ACC112 (cell line): ENCODE measurements around the gene UBTD1.
A peak's percentile ranks its signal among the peaks of the same experiment; 100 is the strongest.

ENCODE experiments used
- H2AFZ ChIP-seq: fragments of 200-600 bp; sonication (generic); one replicate; pipeline ENCODE4 v1.6.0; 2017; ENCODE audit warnings: antibody characterized with exemption, low read length; ENCODE audit not compliant: unreplicated experiment
- H3K27ac ChIP-seq: fragments of 200-600 bp; sonication (generic); 2 replicates; pipeline ENCODE4 v1.5.1; 2014; ENCODE audit warnings: low read depth, mild to moderate bottlenecking, antibody characterized with exemption, low read length, moderate library complexity
- H3K27me3 ChIP-seq: fragments of 200-600 bp; sonication (generic); 2 replicates; pipeline ENCODE4 v1.6.1; 2014; ENCODE audit warnings: mild to moderate bottlenecking, antibody characterized with exemption, low read length, moderate library complexity, mixed read lengths; ENCODE audit not compliant: insufficient read depth
- H3K36me3 ChIP-seq: fragments of 200-600 bp; sonication (generic); 2 replicates; pipeline ENCODE4 v1.6.1; 2016; ENCODE audit warnings: mild to moderate bottlenecking, antibody characterized with exemption, low read length, moderate library complexity, mixed read lengths; ENCODE audit not compliant: insufficient read depth
- H3K4me1 ChIP-seq: fragments of 200-600 bp; sonication (generic); one replicate; pipeline ENCODE4 v1.6.1; 2016; ENCODE audit warnings: low read length, mixed read lengths; ENCODE audit not compliant: insufficient read depth, unreplicated experiment, control insufficient read depth
- H3K4me3 ChIP-seq: fragments of 200-600 bp; sonication (generic); 2 replicates; pipeline ENCODE4 v1.5.1; 2014; ENCODE audit warnings: mild to moderate bottlenecking, low read depth, low read length
- H3K79me2 ChIP-seq: fragments of 200-600 bp; sonication (generic); one replicate; pipeline ENCODE4 v1.6.0; 2016; ENCODE audit warnings: low read length; ENCODE audit not compliant: control insufficient read depth, unreplicated experiment, insufficient read depth

UBTD1 gene

GRCh38 chr10:97498841-97499560 lies at the start of gene UBTD1:
UBTD1 (plus strand) TSS chr10:97498924; CDS start chr10:97499204, 280 bp downstream.
- H3K4me1 ChIP-seq = peaks cover 30% of the 10 kb centered on the region
- peak within 1 kb of the TSS; percentile 99 for H2AFZ ChIP-seq
- H3K27me3 ChIP-seq = no peaks in the 10 kb centered on the region
- H3K36me3 ChIP-seq = no peaks in the 10 kb centered on the region
- peaks cover 80% of the 10 kb centered on the region for H3K79me2 ChIP-seq
- H3K4me3 ChIP-seq = peak within 1 kb of the TSS; percentile 100
- peak within 1 kb of the TSS; percentile 93 for H3K27ac ChIP-seq

- H3K79me2 ChIP-seq = peaks cover 67% of the 10 kb centered on the region
- H3K4me1 ChIP-seq = peaks cover 16% of the 10 kb centered on the region
- no peak overlapping the region for H3K27ac ChIP-seq
- H3K36me3 ChIP-seq = peaks cover 9% of the 10 kb centered on the region; the same call in 1 of the 2 replicates
- H2AFZ ChIP-seq = no peak overlapping the region
- no peak overlapping the region for H3K4me3 ChIP-seq
- no peaks in the 10 kb centered on the region for H3K27me3 ChIP-seq
Observed at GRCh38 chr10:97450828-97451227, 47.9 kb upstream of the UBTD1 start.

- Histone ChIP-seq H3K4me1 (peaks cover 16% of the 10 kb centered on the region), H3K27ac (no peak overlapping the region), H2AFZ (no peak overlapping the region), H3K36me3 (peaks cover 9% of the 10 kb centered on the region; the same call in 1 of the 2 replicates), H3K79me2 (peaks cover 64% of the 10 kb centered on the region), H3K27me3 (no peaks in the 10 kb centered on the region), H3K4me3 (no peak overlapping the region)
Observed at GRCh38 chr10:97451605-97452004, 47.1 kb upstream of the UBTD1 start.

- H3K27ac ChIP-seq = no peak overlapping the region
- H2AFZ ChIP-seq = no peak overlapping the region
- no peaks in the 10 kb centered on the region for H3K27me3 ChIP-seq
- peaks cover 56% of the 10 kb centered on the region for H3K79me2 ChIP-seq
- peaks cover 12% of the 10 kb centered on the region; the same call in 1 of the 2 replicates for H3K36me3 ChIP-seq
- peaks cover 12% of the 10 kb centered on the region for H3K4me1 ChIP-seq
- no peak overlapping the region for H3K4me3 ChIP-seq
Observed at GRCh38 chr10:97452352-97452751, 46.4 kb upstream of the UBTD1 start.

GRCh38 chr10:97454330-97455036 lies 44.2 kb upstream of the UBTD1 start:
- Histone ChIP-seq H3K27ac (no peak overlapping the region; the same call in 1 of the 2 replicates), H3K79me2 (peaks cover 36% of the 10 kb centered on the region), H2AFZ (no peak overlapping the region), H3K4me1 (peaks cover 10% of the 10 kb centered on the region), H3K4me3 (no peak overlapping the region), H3K27me3 (no peaks in the 10 kb centered on the region), H3K36me3 (peaks cover 22% of the 10 kb centered on the region; the same call in 1 of the 2 replicates)

GRCh38 chr10:97456034-97456685 lies 42.6 kb upstream of the UBTD1 start:
- peaks cover 10% of the 10 kb centered on the region for H3K4me1 ChIP-seq
- peaks cover 30% of the 10 kb centered on the region; the same call in 1 of the 2 replicates for H3K36me3 ChIP-seq
- no peak overlapping the region for H2AFZ ChIP-seq
- no peaks in the 10 kb centered on the region for H3K27me3 ChIP-seq
- H3K4me3 ChIP-seq = no peak overlapping the region
- H3K79me2 ChIP-seq = peaks cover 24% of the 10 kb centered on the region
- no peak overlapping the region for H3K27ac ChIP-seq

- Histone ChIP-seq H3K4me3 (no peak overlapping the region), H3K27ac (0 out of 2 replicates have a peak overlapping the region, but pooled peaks have one; percentile 6), H3K36me3 (peaks cover 30% of the 10 kb centered on the region; the same call in 1 of the 2 replicates), H3K4me1 (peaks cover 10% of the 10 kb centered on the region), H2AFZ (no peak overlapping the region), H3K79me2 (peaks cover 20% of the 10 kb centered on the region), H3K27me3 (no peaks in the 10 kb centered on the region)
Observed at GRCh38 chr10:97456686-97457065, 42.0 kb upstream of the UBTD1 start.

GRCh38 chr10:97459111-97459510 lies 39.6 kb upstream of the UBTD1 start:
- Histone ChIP-seq H3K79me2 (no peaks in the 10 kb centered on the region), H3K27ac (no peak overlapping the region), H2AFZ (no peak overlapping the region), H3K4me1 (peaks cover 15% of the 10 kb centered on the region), H3K27me3 (no peaks in the 10 kb centered on the region), H3K4me3 (no peak overlapping the region), H3K36me3 (peaks cover 41% of the 10 kb centered on the region; the same call in 1 of the 2 replicates)

- H3K79me2 ChIP-seq = no peaks in the 10 kb centered on the region
- H3K4me3 ChIP-seq = no peak overlapping the region
- no peaks in the 10 kb centered on the region for H3K27me3 ChIP-seq
- H3K36me3 ChIP-seq = peaks cover 41% of the 10 kb centered on the region; the same call in 1 of the 2 replicates
- H3K4me1 ChIP-seq = peaks cover 13% of the 10 kb centered on the region
- H2AFZ ChIP-seq = no peak overlapping the region
- H3K27ac ChIP-seq = no peak overlapping the region
Observed at GRCh38 chr10:97459933-97460332, 38.8 kb upstream of the UBTD1 start.

- Histone ChIP-seq H3K4me1 (peaks cover 13% of the 10 kb centered on the region), H3K36me3 (peaks cover 41% of the 10 kb centered on the region), H3K79me2 (no peaks in the 10 kb centered on the region), H3K27ac (no peak overlapping the region), H3K4me3 (no peak overlapping the region), H3K27me3 (no peaks in the 10 kb centered on the region), H2AFZ (no peak overlapping the region)
Observed at GRCh38 chr10:97462309-97462708, 36.4 kb upstream of the UBTD1 start.
